Activated B cell treated with CpG ODN at 0.5 μM for 24 hours (primary cell): ENCODE results near the gene BST1. TPM values are rescaled to one million over a fixed set of nuclear protein-coding genes. Genes with fewer than 3 reads are reported as not detected.
"Not testable (repeated sequence)": the region's sequence is repeated elsewhere in the genome, so short reads cannot be mapped to it uniquely, and the experiment has no call there.

Experiments used
- ATAC-seq: fragments of 200-7000 bp; cut with Tn5 transposase; one replicate; pipeline ENCODE4 v1.10.0; 2021; ENCODE audit warnings: low read depth, mild to moderate bottlenecking, moderate library complexity
- CTCF ChIA-PET: fragments of 350-600 bp; sonication (Branson Sonifier 250); formaldehyde crosslinking; loops from one replicate; lab custom pipeline; 2021; ENCODE audit warnings: antibody characterized with exemption; lab: Charles Lee
- POLR2A ChIA-PET: fragments of 350-600 bp; sonication (Branson Sonifier 250); formaldehyde crosslinking; loops from one replicate; lab custom pipeline; 2021; ENCODE audit warnings: antibody characterized with exemption; lab: Charles Lee
- DNase-seq: peaks from one replicate; pipeline ENCODE4 v3.0.0; 2022
- H3K27ac Mint-ChIP-seq: one replicate; pipeline ENCODE4 v1.8.0; 2020; ENCODE audit warnings: mixed read lengths
- H3K27me3 Mint-ChIP-seq: one replicate; pipeline ENCODE4 v1.8.0; 2021; ENCODE audit warnings: mixed read lengths
- H3K36me3 Mint-ChIP-seq: one replicate; pipeline ENCODE4 v1.8.0; 2021; ENCODE audit warnings: low read depth, mixed read lengths
- H3K4me1 Mint-ChIP-seq: one replicate; pipeline ENCODE4 v1.8.0; 2021; ENCODE audit warnings: mixed read lengths
- H3K4me3 Mint-ChIP-seq: one replicate; pipeline ENCODE4 v1.8.0; 2020; ENCODE audit warnings: mild to moderate bottlenecking, mixed read lengths
- H3K9me3 Mint-ChIP-seq: one replicate; pipeline ENCODE4 v1.8.0; 2020; ENCODE audit warnings: mixed read lengths
- CTCF ChIP-seq: fragments of 200-600 bp; IDR thresholded peaks from one replicate; pipeline ENCODE4 v1.8.0; 2022; ENCODE audit warnings: antibody characterized with exemption, mild to moderate bottlenecking
- intact Hi-C: fragments of 100-400 bp; cut with micrococcal nuclease; formaldehyde crosslinking; loops from one replicate; pipeline ENCODE4 v1.15.1; 2024
- total RNA-seq: library from RNA; stranded (reverse); gene quantifications from 2 replicates; pipeline ENCODE4 v1.2.3, GENCODE V29; 2022

Gene BST1
- total RNA-seq, 1 donor from 2014 or later, result 0.49 TPM

GRCh38 chr4:15725608-15726007 is 22.7 kb downstream of the BST1 start:
- ChIA-PET CTCF (interaction anchor here (1.0 kb wide), 1 partner anchor 231 kb away, joined by 7 read pairs; no protein-coding TSS in a partner anchor), POLR2A (no interaction called here)
- DNase-seq (no peak), ATAC-seq (no peak)
- TF ChIP-seq CTCF, result no peak
- Mint-ChIP-seq H3K4me1 (no peaks in the 10 kb centered on the region), H3K27me3 (no peaks in the 10 kb centered on the region), H3K36me3 (no peaks in the 10 kb centered on the region), H3K9me3 (no peaks in the 10 kb centered on the region), H3K27ac (no peak overlapping the region), H3K4me3 (no peak overlapping the region)
- intact Hi-C loops, result no loop called here

GRCh38 chr4:15729910-15730533 is 27.2 kb downstream of the BST1 start:
- H3K27me3 Mint-ChIP-seq, result no peaks in the 10 kb centered on the region
- no peak for DNase-seq

GRCh38 chr4:15733061-15733460 is 30.2 kb downstream of the BST1 start:
- H3K27ac Mint-ChIP-seq, POLR2A ChIA-PET, ATAC-seq, H3K27me3 Mint-ChIP-seq, intact Hi-C loops, DNase-seq, H3K36me3 Mint-ChIP-seq, H3K9me3 Mint-ChIP-seq, H3K4me3 Mint-ChIP-seq, H3K4me1 Mint-ChIP-seq: not testable (repeated sequence)
- CTCF ChIA-PET, result interaction anchor here (0.9 to 5.3 kb wide), 3 partner anchors 72 to 268 kb away, joined by 3 to 15 read pairs (median 4); no protein-coding TSS in a partner anchor

More at GRCh38 chr4:15729910-15730533, 27.2 kb downstream of the BST1 start:
- H3K9me3 Mint-ChIP-seq, result no peaks in the 10 kb centered on the region
- no peak overlapping the region for H3K27ac Mint-ChIP-seq
- ChIA-PET POLR2A (no interaction called here), CTCF (interaction anchor here (0.6 to 5.3 kb wide), 6 partner anchors 10 to 226 kb away, joined by 3 to 15 read pairs (median 8); no protein-coding TSS in a partner anchor)
- no peak overlapping the region for H3K4me3 Mint-ChIP-seq
- intact Hi-C loops, result loop anchor here (1.0 to 2.0 kb wide), 6 partner anchors 26 to 535 kb away; no protein-coding TSS in a partner anchor
- H3K36me3 Mint-ChIP-seq, result no peaks in the 10 kb centered on the region
- H3K4me1 Mint-ChIP-seq, result no peaks in the 10 kb centered on the region
- ATAC-seq, result no peak
- peak; percentile 45 for TF ChIP-seq CTCF

GRCh38 chr4:15735536-15735935 is 32.7 kb downstream of the BST1 start:
- CTCF ChIA-PET, result no interaction called here
- Mint-ChIP-seq H3K36me3 (no peaks in the 10 kb centered on the region), H3K4me1 (no peaks in the 10 kb centered on the region), H3K9me3 (no peaks in the 10 kb centered on the region), H3K27ac (no peak overlapping the region), H3K27me3 (no peaks in the 10 kb centered on the region), H3K4me3 (no peak overlapping the region)
- intact Hi-C loops, result no loop called here
- POLR2A ChIA-PET, result no interaction called here
- no peak for TF ChIP-seq CTCF
- ATAC-seq, result no peak
- no peak for DNase-seq

GRCh38 chr4:15736514-15737050 is 33.7 kb downstream of the BST1 start:
- DNase-seq (no peak), ATAC-seq (no peak)
- Mint-ChIP-seq H3K27ac (no peak overlapping the region), H3K4me3 (no peak overlapping the region), H3K27me3 (no peaks in the 10 kb centered on the region), H3K36me3 (no peaks in the 10 kb centered on the region), H3K4me1 (no peaks in the 10 kb centered on the region), H3K9me3 (no peaks in the 10 kb centered on the region)
- CTCF ChIA-PET, result interaction anchor here (1.0 kb wide), 1 partner anchor 219 kb away, joined by 4 read pairs; no protein-coding TSS in a partner anchor
- intact Hi-C loops, result no loop called here
- TF ChIP-seq CTCF, result no peak
- POLR2A ChIA-PET, result no interaction called here
